Loucy (cell line): ENCODE measurements around the gene MINK1.

Experiments used
- H2AFZ ChIP-seq: fragments of 200-600 bp; sonication (generic); 2 replicates; pipeline ENCODE4 v1.6.0; 2016; ENCODE audit warnings: antibody characterized with exemption, mild to moderate bottlenecking, low read length, moderate library complexity
- H3F3A ChIP-seq: fragments of 200-600 bp; 2 replicates; pipeline ENCODE4 v1.6.0; 2016; ENCODE audit warnings: antibody characterized with exemption, low read depth, mild to moderate bottlenecking
- H3K27me3 ChIP-seq: fragments of 200-600 bp; sonication (generic); 2 replicates; pipeline ENCODE4 v1.6.1; 2014; ENCODE audit warnings: low read length, mild to moderate bottlenecking; ENCODE audit not compliant: insufficient read depth, poor library complexity, severe bottlenecking
- H3K36me3 ChIP-seq: fragments of 200-600 bp; sonication (generic); 2 replicates; pipeline ENCODE4 v1.6.1; 2016; ENCODE audit warnings: low read length; ENCODE audit not compliant: insufficient read depth
- H3K4me1 ChIP-seq: fragments of 200-600 bp; sonication (generic); 2 replicates; pipeline ENCODE4 v1.5.1; 2014; ENCODE audit warnings: low read length, mild to moderate bottlenecking; ENCODE audit not compliant: insufficient read depth, poor library complexity, severe bottlenecking
- H3K4me2 ChIP-seq: fragments of 200-600 bp; sonication (generic); 2 replicates; pipeline ENCODE4 v1.6.0; 2014; ENCODE audit warnings: antibody characterized with exemption, low read length, low read depth, mild to moderate bottlenecking; ENCODE audit not compliant: poor library complexity, severe bottlenecking
- H3K4me3 ChIP-seq: fragments of 200-600 bp; sonication (generic); 2 replicates; pipeline ENCODE4 v1.5.1; 2014; ENCODE audit warnings: low read length, mild to moderate bottlenecking, mixed read lengths; ENCODE audit not compliant: poor library complexity, severe bottlenecking
- H3K79me2 ChIP-seq: fragments of 200-600 bp; sonication (generic); 2 replicates; pipeline ENCODE4 v1.6.1; 2014; ENCODE audit warnings: low read length; ENCODE audit not compliant: insufficient read depth
- H3K9ac ChIP-seq: fragments of 200-600 bp; sonication (generic); 2 replicates; pipeline ENCODE4 v1.6.0; 2014; ENCODE audit warnings: mild to moderate bottlenecking, low read depth, low read length, moderate library complexity; ENCODE audit not compliant: poor library complexity, severe bottlenecking
- H3K9me2 ChIP-seq: fragments of 200-600 bp; sonication (generic); replicated peaks from 2 replicates; pipeline ENCODE4 v1.6.1; 2016; ENCODE audit warnings: low read depth, low read length, mixed read lengths
- H3K9me3 ChIP-seq: fragments of 200-600 bp; sonication (generic); 2 replicates; pipeline ENCODE4 v1.6.1; 2014; ENCODE audit warnings: mild to moderate bottlenecking, antibody characterized with exemption, low read length, low read depth; ENCODE audit not compliant: insufficient read depth
- H4K20me1 ChIP-seq: fragments of 200-600 bp; sonication (generic); 2 replicates; pipeline ENCODE4 v1.6.0; 2014; ENCODE audit warnings: antibody characterized with exemption, low read length, mild to moderate bottlenecking; ENCODE audit not compliant: insufficient read depth, poor library complexity, severe bottlenecking
- EZH2phosphoT487 ChIP-seq: fragments of 200-600 bp; IDR thresholded peaks from 2 replicates; pipeline ENCODE4 v1.6.1; 2018; ENCODE audit warnings: antibody characterized with exemption, mild to moderate bottlenecking, moderate library complexity, borderline replicate concordance
- TF ChIP-seq, protein P1 (sequence below): fragments of 200-600 bp; sonication (generic); conservative IDR thresholded peaks from 2 replicates; pipeline ENCODE4 v1.5.1; 2014; ENCODE audit warnings: mild to moderate bottlenecking, antibody characterized with exemption, low read length

Gene MINK1

DNA sequence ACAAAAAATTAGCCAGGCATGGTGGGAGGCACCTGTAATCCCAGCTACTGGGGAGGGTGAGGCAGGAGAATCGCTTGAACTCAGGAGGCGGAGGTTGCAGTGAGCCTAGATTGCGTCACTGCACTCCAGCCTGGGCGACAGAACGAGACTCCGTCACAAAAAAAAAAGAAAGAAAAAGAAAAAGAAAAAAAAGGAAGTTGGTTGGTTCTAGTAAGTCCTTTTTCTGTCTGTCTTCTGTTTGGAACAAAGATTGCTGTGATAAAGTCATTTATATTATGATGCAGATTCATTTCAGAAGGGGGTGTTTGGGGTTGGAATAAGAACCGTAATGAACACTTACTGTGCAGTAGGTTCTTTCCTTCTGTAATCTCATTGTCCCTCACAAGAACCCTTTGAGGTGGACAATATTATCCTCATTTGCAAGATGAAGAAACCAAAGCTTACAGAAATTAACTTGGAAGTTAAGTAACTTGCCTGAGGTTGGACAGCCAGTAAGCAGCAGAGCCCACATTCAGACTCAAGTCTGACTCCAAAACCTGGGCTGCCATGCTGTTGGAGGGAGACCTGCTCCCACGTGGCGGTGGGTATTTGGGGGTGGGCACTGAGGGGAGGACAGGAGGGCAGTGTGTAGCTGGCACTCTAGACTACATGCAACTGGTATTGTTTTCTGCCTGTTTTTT is 10.3 kb downstream of the MINK1 start:
- no peaks in the 10 kb centered on the region for H3K9me3 ChIP-seq
- no peak overlapping the region for H3K4me2 ChIP-seq
- peaks cover 19% of the 10 kb centered on the region for H4K20me1 ChIP-seq
- H3K36me3 ChIP-seq, result no peaks in the 10 kb centered on the region
- H3F3A ChIP-seq, result no peaks in the 10 kb centered on the region
- H3K9ac ChIP-seq, result no peak overlapping the region
- peaks cover 22% of the 10 kb centered on the region for H3K4me1 ChIP-seq
- H3K27me3 ChIP-seq, result no peaks in the 10 kb centered on the region
- no peak overlapping the region for H2AFZ ChIP-seq
- no peaks in the 10 kb centered on the region for H3K9me2 ChIP-seq
- no peak overlapping the region for H3K4me3 ChIP-seq
- peaks cover 29% of the 10 kb centered on the region; the same call in 1 of the 2 replicates for H3K79me2 ChIP-seq
- TF ChIP-seq EZH2phosphoT487, result no peak
- TF ChIP-seq, protein P1, sequence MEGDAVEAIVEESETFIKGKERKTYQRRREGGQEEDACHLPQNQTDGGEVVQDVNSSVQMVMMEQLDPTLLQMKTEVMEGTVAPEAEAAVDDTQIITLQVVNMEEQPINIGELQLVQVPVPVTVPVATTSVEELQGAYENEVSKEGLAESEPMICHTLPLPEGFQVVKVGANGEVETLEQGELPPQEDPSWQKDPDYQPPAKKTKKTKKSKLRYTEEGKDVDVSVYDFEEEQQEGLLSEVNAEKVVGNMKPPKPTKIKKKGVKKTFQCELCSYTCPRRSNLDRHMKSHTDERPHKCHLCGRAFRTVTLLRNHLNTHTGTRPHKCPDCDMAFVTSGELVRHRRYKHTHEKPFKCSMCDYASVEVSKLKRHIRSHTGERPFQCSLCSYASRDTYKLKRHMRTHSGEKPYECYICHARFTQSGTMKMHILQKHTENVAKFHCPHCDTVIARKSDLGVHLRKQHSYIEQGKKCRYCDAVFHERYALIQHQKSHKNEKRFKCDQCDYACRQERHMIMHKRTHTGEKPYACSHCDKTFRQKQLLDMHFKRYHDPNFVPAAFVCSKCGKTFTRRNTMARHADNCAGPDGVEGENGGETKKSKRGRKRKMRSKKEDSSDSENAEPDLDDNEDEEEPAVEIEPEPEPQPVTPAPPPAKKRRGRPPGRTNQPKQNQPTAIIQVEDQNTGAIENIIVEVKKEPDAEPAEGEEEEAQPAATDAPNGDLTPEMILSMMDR, result no peak

DNA sequence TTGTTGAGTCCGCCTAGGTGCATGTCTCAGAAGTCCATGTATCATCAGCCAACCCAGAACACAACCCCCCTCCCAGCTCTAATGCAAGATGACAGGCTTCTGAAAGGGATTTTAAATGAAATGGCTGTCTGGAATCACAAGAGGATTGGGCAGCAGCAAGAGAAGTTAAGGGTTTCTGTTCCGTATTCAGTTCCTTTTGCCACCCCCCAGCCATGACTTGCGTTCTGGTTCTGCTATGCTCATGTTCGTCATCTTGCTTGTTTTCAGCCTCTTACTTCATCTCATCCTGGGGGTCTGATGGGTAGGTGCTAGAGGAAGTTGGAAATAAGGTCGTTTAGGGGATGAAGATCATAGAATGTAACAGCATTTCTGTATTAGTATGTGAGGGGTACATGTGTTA is 12.0 kb downstream of the MINK1 start:
- Histone ChIP-seq H2AFZ (no peak overlapping the region), H3F3A (no peaks in the 10 kb centered on the region), H4K20me1 (peaks cover 25% of the 10 kb centered on the region), H3K4me1 (peaks cover 12% of the 10 kb centered on the region), H3K9me3 (no peaks in the 10 kb centered on the region), H3K79me2 (peaks cover 19% of the 10 kb centered on the region; the same call in 1 of the 2 replicates), H3K4me2 (no peak overlapping the region), H3K36me3 (no peaks in the 10 kb centered on the region), H3K9ac (no peak overlapping the region), H3K27me3 (no peaks in the 10 kb centered on the region), H3K9me2 (no peaks in the 10 kb centered on the region), H3K4me3 (no peak overlapping the region)
- TF ChIP-seq, protein P1, result no peak
- TF ChIP-seq EZH2phosphoT487, result no peak

DNA sequence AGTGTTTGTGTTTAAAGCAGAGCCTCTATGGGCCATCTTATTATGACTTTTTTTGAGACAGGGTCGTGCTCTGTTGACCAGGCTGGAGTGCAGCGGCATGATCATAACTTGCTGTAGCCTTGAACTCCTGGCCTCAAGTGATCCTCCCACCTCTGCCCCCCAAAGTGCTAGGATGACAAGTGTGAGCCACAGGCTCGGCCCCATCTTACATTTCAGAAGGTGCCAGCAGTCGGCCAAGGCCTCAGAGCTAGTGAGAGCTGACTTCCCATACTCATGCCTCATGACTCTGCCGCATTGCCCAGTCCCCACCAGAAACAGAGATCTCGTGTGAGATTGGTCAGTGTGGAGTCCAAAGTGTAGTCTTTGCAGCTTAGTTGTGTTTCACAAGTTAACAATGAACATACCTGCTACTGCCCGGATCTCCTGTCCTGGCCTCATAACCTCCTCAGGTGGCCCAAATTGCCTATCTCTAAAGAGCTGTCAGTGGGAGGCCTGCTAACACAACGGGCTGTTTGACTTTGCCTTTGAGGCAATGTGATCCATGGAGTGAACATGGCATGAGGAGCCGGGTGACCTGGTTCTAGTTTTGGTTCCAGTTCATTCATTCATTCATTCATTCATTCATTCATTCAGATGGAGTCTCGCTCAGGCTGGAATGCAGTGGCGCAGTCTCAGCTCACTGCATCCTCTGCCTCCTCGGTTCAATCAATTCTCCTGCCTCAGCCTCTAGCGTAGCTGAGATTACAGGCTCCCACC is 13.7 kb downstream of the MINK1 start:
- Histone ChIP-seq H3K4me2 (no peak overlapping the region), H4K20me1 (peaks cover 30% of the 10 kb centered on the region), H3K9me3 (no peaks in the 10 kb centered on the region), H3K4me3 (no peak overlapping the region), H3K36me3 (no peaks in the 10 kb centered on the region), H2AFZ (no peak overlapping the region), H3K9me2 (no peaks in the 10 kb centered on the region), H3K9ac (no peak overlapping the region), H3K79me2 (peaks cover 3% of the 10 kb centered on the region; the same call in 1 of the 2 replicates), H3K27me3 (no peaks in the 10 kb centered on the region), H3F3A (no peaks in the 10 kb centered on the region), H3K4me1 (no peaks in the 10 kb centered on the region)
- TF ChIP-seq, protein P1, result no peak
- no peak for TF ChIP-seq EZH2phosphoT487
